Adrenal gland (tissue), 12 donors: Measurements from ENCODE around the gene MRGPRD. TPM values are rescaled to one million over a fixed set of nuclear protein-coding genes. Genes with fewer than 3 reads are reported as not detected.

Source experiments
- DNase-seq, 7 donors: peaks; one replicate each; pipeline ENCODE4 v3.0.0-alpha.2; 2019 to 2020
- H3K27ac ChIP-seq, 5 donors: fragments of 200-600 bp; sonication (generic) in 4 of 5; 1 replicate in 3 of 5; 2 replicates in 2 of 5; pipeline versions ENCODE4 v1.5.1 to v1.8.0; 2016 to 2020; ENCODE audit warnings: mild to moderate bottlenecking in 1 of 5
- H3K27me3 ChIP-seq: fragments of 200-600 bp; 2 replicates; pipeline ENCODE4 v1.8.0; 2021
- H3K36me3 ChIP-seq, 2 donors: fragments of 200-600 bp; replicated peaks in 1 of 2; 1 replicate in 1 of 2; 2 replicates in 1 of 2; pipeline versions ENCODE4 v1.5.1 to v1.8.0; 2018 to 2022
- H3K4me1 ChIP-seq, 2 donors: fragments of 200-600 bp; replicated peaks in 1 of 2; 1 replicate in 1 of 2; 2 replicates in 1 of 2; pipeline versions ENCODE4 v1.5.1 to v1.8.0; 2018 to 2021
- H3K4me3 ChIP-seq, 4 donors: fragments of 200-600 bp; sonication (generic) in 3 of 4; one replicate each; pipeline ENCODE4 v1.5.1; 2016 to 2018
- H3K9me3 ChIP-seq, 3 donors: fragments of 200-600 bp; sonication (generic) in 1 of 3; replicated peaks in 1 of 3; 1 replicate in 2 of 3; 2 replicates in 1 of 3; pipeline versions ENCODE4 v1.5.1 to v1.8.0; 2016 to 2021
- POLR2A ChIP-seq, 2 donors: fragments of 450-650 bp; IDR thresholded peaks; one replicate each; pipeline ENCODE4 v1.6.1; 2017; ENCODE audit warnings: antibody characterized with exemption in 2 of 2, mild to moderate bottlenecking in 2 of 2, moderate library complexity in 1 of 2
- WGBS, 4 donors: extraction: QIAGEN DNeasy Blood & Tissue Kit in 2 of 4; methylation state at CpG; one replicate each; pipeline versions ENCODE4 v1.1.5 to v1.1.7; 2013 to 2017; 5-methylcytosine and 5-hydroxymethylcytosine counted together
- intact Hi-C, 2 donors: fragments of 100-400 bp; cut with DNase I; formaldehyde crosslinking; loops; one replicate each; pipeline versions ENCODE4 v1.14.1 to v1.15.0; 2022 to 2023
- polyA plus RNA-seq, 3 donors: library from polyadenylated mRNA; stranded (reverse); fragments of 200-250 nt in 2 of 3; fragments of 350-450 nt in 1 of 3; fragmentation: Illumina TruSeq in 1 of 3; extraction: RNeasy Lipid Tissue Mini Kit (QIAGEN cat#74804) in 1 of 3; gene quantifications; one replicate each; pipeline ENCODE4 v1.2.3, GENCODE V29; 2013 to 2014
- total RNA-seq, 9 donors: library from RNA; depleted of rRNA in 4 of 9; stranded (reverse); fragments of >200 nt in 4 of 9; fragments of 120-200 nt in 1 of 9; fragmentation: NEBNext Ultra II Directional in 1 of 9; extraction: Animal tissue kit (Norgen Biotek cat#: 25700) in 1 of 9; gene quantifications; one replicate each; pipeline versions ENCODE4 v1.1.0 to v1.2.4, GENCODE V29; 2013 to 2023
- TF ChIP-seq, protein P1 (sequence below), 6 experiments: fragments of 450-650 bp in 4 of 6; fragments of 200-600 bp in 2 of 6; sonication (generic) in 1 of 6; IDR thresholded peaks; 1 replicate in 5 of 6; 2 replicates in 1 of 6; pipeline versions ENCODE4 v1.5.1 to v1.8.0; 2016 to 2021; ENCODE audit warnings: antibody characterized with exemption in 6 of 6, mild to moderate bottlenecking in 2 of 6, moderate library complexity in 1 of 6
- donor health status: healthy with polysubstance abuse.
- donor health status: Bipolar disorder and iron deficiency.
- donor health status: DM: yes; HTN: yes; CAD: no.
- donor health status: DM: no; HTN: no; CAD: no.
- donor health status: DM: no; HTN: no; CAD: no.
- donor health status: DM: yes; HTN: yes; CAD: no.

The MRGPRD gene
- total and polyA plus RNA-seq, 12 donors, result not detected

DNA sequence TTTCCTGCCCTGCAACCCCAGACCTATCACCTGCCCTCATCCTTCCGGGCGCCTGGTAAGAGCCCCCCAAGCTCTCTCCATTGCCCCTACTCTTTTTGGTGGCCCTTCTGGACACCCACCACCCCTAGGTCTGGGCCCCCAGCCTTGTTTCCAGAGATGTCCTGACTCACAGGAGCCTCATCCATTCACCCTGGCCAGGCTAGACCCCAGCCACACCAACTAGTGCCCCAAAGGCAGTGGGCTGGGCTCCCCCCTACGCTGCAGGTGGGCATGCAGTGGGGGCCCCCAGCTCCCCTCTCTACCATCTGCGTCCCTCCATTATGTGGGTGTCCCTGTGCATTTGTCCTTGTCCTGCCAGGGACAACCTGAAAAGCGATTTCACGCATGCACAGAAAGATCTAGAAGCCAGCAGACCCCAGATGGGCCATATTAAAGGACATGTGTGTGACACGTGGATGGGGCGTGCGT is 30.9 kb upstream of the MRGPRD start:
- no peaks in the 10 kb centered on the region for H3K4me1 ChIP-seq
- intact Hi-C loops, result no loop called here
- 57 to 77% (median 67%) methylated on average over 4 to 9 of the region's 9 CpGs for WGBS, 4 donors

DNA sequence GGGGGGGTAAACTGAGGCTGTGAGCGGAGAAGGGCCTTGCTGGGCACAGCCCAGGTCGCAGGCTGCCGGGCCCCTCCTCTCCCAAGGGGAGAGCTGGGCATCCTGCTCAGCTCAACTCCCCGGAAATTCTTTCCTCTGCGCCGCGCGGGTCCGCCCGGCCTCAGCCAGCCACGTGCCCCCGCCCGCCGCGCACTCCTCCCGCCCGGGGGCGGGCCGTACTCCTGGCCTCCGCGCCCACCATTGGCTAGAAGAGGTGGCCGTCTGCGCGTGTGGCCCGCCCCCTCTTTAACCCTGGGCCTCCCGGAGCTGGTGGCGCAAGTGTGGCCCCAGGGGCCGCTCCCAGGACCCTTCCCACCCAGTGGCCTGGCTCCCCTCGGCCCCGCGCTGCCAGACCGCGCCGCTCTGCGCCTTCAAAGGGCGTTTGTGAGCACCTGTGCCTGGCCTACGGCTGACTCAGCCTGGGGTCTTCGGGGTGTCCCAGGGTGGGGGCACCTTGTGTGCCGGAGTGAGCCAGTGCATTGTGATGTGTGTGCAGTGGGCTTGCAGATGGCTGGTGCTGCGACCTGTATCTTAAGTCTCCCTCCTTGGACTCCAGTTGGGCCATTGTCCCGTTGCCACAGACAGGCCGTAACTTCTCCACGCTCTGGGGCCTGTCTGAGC is 30.3 kb upstream of the MRGPRD start:
- H3K4me1 ChIP-seq, result no peaks in the 10 kb centered on the region
- 15 to 41% (median 36%) methylated on average over 8 to 43 of the region's 43 CpGs for WGBS, 4 donors
- no peak for TF ChIP-seq POLR2A (IDR thresholded peaks at IDR 0.05)
- TF ChIP-seq, protein P1, sequence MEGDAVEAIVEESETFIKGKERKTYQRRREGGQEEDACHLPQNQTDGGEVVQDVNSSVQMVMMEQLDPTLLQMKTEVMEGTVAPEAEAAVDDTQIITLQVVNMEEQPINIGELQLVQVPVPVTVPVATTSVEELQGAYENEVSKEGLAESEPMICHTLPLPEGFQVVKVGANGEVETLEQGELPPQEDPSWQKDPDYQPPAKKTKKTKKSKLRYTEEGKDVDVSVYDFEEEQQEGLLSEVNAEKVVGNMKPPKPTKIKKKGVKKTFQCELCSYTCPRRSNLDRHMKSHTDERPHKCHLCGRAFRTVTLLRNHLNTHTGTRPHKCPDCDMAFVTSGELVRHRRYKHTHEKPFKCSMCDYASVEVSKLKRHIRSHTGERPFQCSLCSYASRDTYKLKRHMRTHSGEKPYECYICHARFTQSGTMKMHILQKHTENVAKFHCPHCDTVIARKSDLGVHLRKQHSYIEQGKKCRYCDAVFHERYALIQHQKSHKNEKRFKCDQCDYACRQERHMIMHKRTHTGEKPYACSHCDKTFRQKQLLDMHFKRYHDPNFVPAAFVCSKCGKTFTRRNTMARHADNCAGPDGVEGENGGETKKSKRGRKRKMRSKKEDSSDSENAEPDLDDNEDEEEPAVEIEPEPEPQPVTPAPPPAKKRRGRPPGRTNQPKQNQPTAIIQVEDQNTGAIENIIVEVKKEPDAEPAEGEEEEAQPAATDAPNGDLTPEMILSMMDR (IDR thresholded peaks at IDR 0.05), result no peak
- H3K27ac ChIP-seq, result peak overlapping the region in 2 of 5 donors; percentile 60 to 89
- no peaks in the 10 kb centered on the region for H3K36me3 ChIP-seq
- intact Hi-C loops, result no loop called here
- H3K27me3 ChIP-seq, result peaks cover 16% of the 10 kb centered on the region
- peak overlapping the region in 1 of 4 donors; percentile 39 for H3K4me3 ChIP-seq
- no peaks in the 10 kb centered on the region for H3K9me3 ChIP-seq
- peak in 3 of 7 donors; percentile 52 to 62 (median 54) for DNase-seq

More for the DNA sequence above, 30.9 kb upstream of the MRGPRD start:
- H3K36me3 ChIP-seq, result no peaks in the 10 kb centered on the region
- H3K4me3 ChIP-seq, result peak overlapping the region in 1 of 4 donors; percentile 39
- peak overlapping the region in 2 of 5 donors; percentile 60 to 89 for H3K27ac ChIP-seq
- no peak for DNase-seq
- H3K9me3 ChIP-seq, result no peaks in the 10 kb centered on the region
- peaks cover 16% of the 10 kb centered on the region for H3K27me3 ChIP-seq
- TF ChIP-seq, protein P1 (IDR thresholded peaks at IDR 0.05), result no peak
- TF ChIP-seq POLR2A (IDR thresholded peaks at IDR 0.05), result no peak

DNA sequence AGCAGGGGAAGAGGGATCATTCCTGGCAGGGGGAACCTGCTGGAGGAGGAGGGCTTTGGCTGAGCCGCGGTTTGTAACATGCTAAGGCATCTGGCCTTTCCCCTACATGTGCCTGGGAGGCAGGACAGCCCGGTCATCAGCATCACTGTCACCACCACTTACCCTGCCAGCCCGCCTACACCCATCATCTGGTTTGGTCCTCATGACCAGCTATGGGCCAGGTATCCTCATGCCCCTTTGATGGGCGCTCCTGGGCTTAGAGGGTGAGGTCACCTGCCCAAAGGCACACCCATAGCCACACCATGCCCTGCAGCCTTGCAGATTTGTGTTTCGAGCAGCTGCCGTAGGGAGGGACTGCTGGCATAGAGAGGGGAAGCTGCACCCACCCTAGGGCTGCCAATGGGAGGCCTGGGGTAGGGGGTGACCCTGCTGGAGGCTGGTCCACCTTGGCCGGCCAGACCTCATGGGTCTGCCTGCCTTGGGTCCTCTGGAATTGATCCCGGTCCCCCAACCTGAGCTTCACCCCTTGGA is 29.6 kb upstream of the MRGPRD start:
- intact Hi-C loops, result no loop called here
- TF ChIP-seq POLR2A (IDR thresholded peaks at IDR 0.05), result no peak
- TF ChIP-seq, protein P1 (IDR thresholded peaks at IDR 0.05), result no peak
- H3K36me3 ChIP-seq, result no peaks in the 10 kb centered on the region
- peak overlapping the region in 2 of 5 donors; percentile 60 to 89 for H3K27ac ChIP-seq
- peaks cover 16% of the 10 kb centered on the region for H3K27me3 ChIP-seq
- peak overlapping the region in 1 of 4 donors; percentile 39 for H3K4me3 ChIP-seq
- 57 to 73% (median 69%) methylated on average over 5 to 9 of the region's 9 CpGs for WGBS, 4 donors
- no peak for DNase-seq
- no peaks in the 10 kb centered on the region for H3K4me1 ChIP-seq
- H3K9me3 ChIP-seq, result no peaks in the 10 kb centered on the region

DNA sequence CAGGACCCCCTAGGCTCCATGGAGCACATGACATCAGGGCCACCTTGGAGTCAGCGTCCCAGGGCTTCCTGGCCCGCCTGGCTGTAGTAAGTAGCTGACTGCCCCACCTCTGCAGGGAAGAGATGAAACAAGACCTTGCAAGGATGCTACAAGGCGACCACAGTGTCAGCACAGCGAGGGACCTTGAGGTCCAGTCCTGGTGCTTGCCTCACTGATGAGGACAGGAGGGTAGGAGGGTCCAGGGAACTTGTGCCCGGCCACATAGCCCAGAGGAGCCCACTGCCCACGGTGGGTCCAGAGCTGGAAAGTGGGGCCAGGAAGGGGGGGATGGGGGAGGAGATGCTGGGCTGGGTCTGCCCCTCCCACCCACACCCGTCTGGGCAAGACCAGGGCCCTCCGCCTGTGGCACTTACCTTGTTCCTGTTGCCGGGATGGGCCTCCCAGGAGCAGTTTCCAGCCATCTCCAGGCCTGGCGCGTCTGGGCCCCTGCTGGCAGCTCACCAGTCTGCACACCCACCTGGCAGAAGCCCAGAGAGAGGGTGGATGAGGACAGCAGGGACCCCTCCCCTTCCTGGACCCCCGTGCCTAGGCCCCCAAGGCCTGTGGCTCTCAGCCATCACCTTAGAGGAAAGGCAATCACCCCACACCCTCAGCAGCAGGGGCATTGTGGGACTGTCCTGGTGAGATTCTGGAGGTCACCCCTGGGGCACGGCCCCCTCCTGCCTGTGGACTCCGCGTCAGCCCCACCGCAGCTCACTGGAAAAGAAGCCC is 28.8 kb upstream of the MRGPRD start:
- H3K4me1 ChIP-seq, result no peaks in the 10 kb centered on the region

More for the DNA sequence above, 28.8 kb upstream of the MRGPRD start:
- intact Hi-C loops, result no loop called here
- 57 to 80% (median 74%) methylated on average over 4 to 16 of the region's 16 CpGs for WGBS, 4 donors
- Histone ChIP-seq H3K27me3 (peaks cover 16% of the 10 kb centered on the region), H3K36me3 (peaks cover 0 to 2% of the 10 kb centered on the region in 2 donors), H3K9me3 (no peaks in the 10 kb centered on the region), H3K4me3 (no peak overlapping the region), H3K27ac (peak overlapping the region in 2 of 5 donors; percentile 41 to 89)
- no peak for TF ChIP-seq POLR2A (IDR thresholded peaks at IDR 0.05)
- TF ChIP-seq, protein P1 (IDR thresholded peaks at IDR 0.05), result no peak
- DNase-seq, result no peak
